ENCODE results near the gene LRP1B. TPM values are rescaled to one million over a fixed set of nuclear protein-coding genes. Genes with fewer than 3 reads are reported as not detected.

LRP1B gene
- polyA plus RNA-seq, 1 donor: 1.0 TPM

DNA sequence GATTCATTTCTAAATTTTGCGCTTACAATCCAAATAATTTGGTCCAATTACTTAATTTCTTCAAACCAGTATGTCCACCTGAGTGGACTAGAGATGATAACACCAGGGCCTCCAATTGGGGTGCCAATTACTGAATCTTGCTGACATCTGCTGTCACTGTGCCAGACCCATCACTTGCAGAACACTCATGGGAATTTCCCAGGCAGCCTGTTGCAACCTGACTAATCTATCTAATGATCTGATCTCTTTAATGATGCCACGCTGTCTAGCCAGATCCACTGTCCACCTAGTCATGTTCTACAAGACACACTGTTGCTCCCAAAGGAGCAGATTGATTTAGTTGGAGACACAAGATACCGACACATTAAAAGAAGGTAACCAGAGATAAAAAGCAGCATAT, 11.8 kb upstream of the LRP1B start:
- 83% methylated on average over 1 of the region's 3 CpGs for WGBS (ENCODE audit: insufficient coverage, low lambda C conversion rate)
- H3K4me1 ChIP-seq (ENCODE audit: control insufficient read depth, insufficient read depth, low read length): no peaks in the 10 kb centered on the region
- no peak for DNase-seq
- H3K27me3 ChIP-seq (ENCODE audit: control insufficient read depth, insufficient read depth, low read length): no peaks in the 10 kb centered on the region
- no peaks in the 10 kb centered on the region for H3K9me3 ChIP-seq (ENCODE audit: control insufficient read depth, low read depth, low read length)
- H3K4me3 ChIP-seq (ENCODE audit: low read length): no peak overlapping the region
- no peak overlapping the region for H3K27ac ChIP-seq (ENCODE audit: low read length)
- H3K36me3 ChIP-seq (ENCODE audit: control insufficient read depth, insufficient read depth, low read length): no peaks in the 10 kb centered on the region

DNA sequence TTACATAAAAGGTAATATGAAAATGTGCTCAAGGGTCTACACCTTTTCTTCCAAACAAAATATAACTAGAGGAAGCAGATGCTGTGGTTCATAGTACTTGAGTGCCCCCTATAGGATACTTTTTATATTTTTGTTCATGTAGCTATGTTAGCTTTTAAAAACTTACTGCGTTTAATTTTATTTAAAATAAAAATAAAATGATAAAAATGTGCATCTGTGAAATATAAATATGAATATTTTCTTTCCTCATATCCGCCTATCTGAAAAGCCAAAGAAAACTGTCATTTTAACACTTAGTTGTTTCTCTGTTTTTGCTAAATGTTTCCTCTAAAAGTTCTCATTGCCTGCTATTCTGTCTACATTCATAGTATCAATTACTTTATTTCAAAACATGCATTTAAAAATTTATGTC, 9.6 kb upstream of the LRP1B start:
- Histone ChIP-seq H3K27ac (ENCODE audit: low read length) (no peak overlapping the region), H3K9me3 (ENCODE audit: control insufficient read depth, low read depth, low read length) (no peaks in the 10 kb centered on the region), H3K4me3 (ENCODE audit: low read length) (no peak overlapping the region), H3K4me1 (ENCODE audit: control insufficient read depth, insufficient read depth, low read length) (no peaks in the 10 kb centered on the region), H3K27me3 (ENCODE audit: control insufficient read depth, insufficient read depth, low read length) (no peaks in the 10 kb centered on the region), H3K36me3 (ENCODE audit: control insufficient read depth, insufficient read depth, low read length) (no peaks in the 10 kb centered on the region)
- DNase-seq: peak in 1 of 2 donors; percentile 4
- 14% methylated on average over 2 of the region's 2 CpGs for WGBS (ENCODE audit: insufficient coverage, low lambda C conversion rate)

DNA sequence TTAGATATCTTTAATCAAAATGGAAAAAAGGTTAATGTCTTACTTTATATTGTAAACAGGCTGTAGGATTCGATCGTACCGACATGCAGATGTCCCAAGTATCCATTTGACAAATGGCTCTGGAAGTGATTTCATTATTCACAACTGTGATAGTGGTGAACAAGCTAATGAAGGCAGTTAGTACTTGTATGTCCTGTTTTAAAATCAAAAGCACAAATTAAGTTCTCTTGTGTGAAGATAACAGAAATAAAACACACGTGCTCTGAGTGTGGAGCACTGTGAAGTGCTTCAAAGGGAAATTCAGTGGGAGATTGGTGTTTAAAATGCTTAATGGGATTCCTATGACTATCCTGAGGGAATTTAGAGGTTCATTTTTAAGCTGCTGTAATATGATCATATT, 8.6 kb upstream of the LRP1B start:
- H3K4me1 ChIP-seq (ENCODE audit: control insufficient read depth, insufficient read depth, low read length): no peaks in the 10 kb centered on the region
- no peak overlapping the region for H3K27ac ChIP-seq (ENCODE audit: low read length)

DNA sequence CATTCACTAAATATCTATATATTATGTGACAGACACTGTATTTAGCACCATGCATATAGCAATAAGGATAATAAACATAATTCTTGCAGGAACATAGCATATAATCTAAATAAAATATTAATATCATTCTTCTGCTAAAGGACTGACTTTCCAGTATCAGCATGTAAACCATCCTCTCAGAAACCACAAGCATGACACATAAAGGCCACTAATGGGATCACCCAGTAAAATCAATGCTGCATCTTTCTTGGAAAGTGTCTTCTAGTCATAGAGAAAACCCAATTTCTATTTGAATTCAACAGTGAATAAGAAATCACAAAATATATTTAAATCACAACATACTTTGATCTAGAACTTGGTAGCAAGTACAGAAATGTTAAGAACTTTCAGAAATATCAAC, 5.8 kb upstream of the LRP1B start:
- Histone ChIP-seq H3K4me3 (ENCODE audit: low read length) (no peak overlapping the region), H3K27me3 (ENCODE audit: control insufficient read depth, insufficient read depth, low read length) (peaks cover 8% of the 10 kb centered on the region), H3K27ac (ENCODE audit: low read length) (no peak overlapping the region), H3K36me3 (ENCODE audit: control insufficient read depth, insufficient read depth, low read length) (no peaks in the 10 kb centered on the region), H3K9me3 (ENCODE audit: control insufficient read depth, low read depth, low read length) (no peaks in the 10 kb centered on the region), H3K4me1 (ENCODE audit: control insufficient read depth, insufficient read depth, low read length) (no peaks in the 10 kb centered on the region)
- no peak for DNase-seq

More for the DNA sequence above, 8.6 kb upstream of the LRP1B start:
- no peak overlapping the region for H3K4me3 ChIP-seq (ENCODE audit: low read length)
- DNase-seq: no peak
- H3K27me3 ChIP-seq (ENCODE audit: control insufficient read depth, insufficient read depth, low read length): peaks cover 3% of the 10 kb centered on the region
- 66% methylated on average over 4 of the region's 4 CpGs for WGBS (ENCODE audit: insufficient coverage, low lambda C conversion rate)
- no peaks in the 10 kb centered on the region for H3K36me3 ChIP-seq (ENCODE audit: control insufficient read depth, insufficient read depth, low read length)
- no peaks in the 10 kb centered on the region for H3K9me3 ChIP-seq (ENCODE audit: control insufficient read depth, low read depth, low read length)

DNA sequence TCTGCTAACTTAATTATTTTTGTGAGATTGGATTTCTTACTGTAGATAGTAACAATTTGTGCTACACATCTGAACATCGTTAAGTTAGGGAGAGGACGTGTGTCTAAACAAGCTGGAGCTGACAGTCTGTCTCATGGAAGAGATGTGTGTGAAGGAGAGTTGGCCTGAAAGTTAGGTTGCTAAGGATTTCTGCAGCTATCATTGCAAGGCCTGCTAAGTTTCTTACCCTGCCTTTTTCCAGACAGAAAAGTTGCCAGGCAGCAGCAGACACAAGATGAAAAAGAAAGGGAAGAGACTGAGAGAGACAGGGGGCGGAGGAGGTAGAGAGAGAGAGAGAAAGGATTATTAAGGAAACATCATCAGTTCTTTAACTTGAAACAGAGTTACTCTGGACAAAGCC, 4.1 kb upstream of the LRP1B start:
- DNase-seq: no peak
- Histone ChIP-seq H3K9me3 (ENCODE audit: control insufficient read depth, low read depth, low read length) (no peaks in the 10 kb centered on the region), H3K36me3 (ENCODE audit: control insufficient read depth, insufficient read depth, low read length) (no peaks in the 10 kb centered on the region), H3K4me3 (ENCODE audit: low read length) (no peak overlapping the region), H3K4me1 (ENCODE audit: control insufficient read depth, insufficient read depth, low read length) (peaks cover 4% of the 10 kb centered on the region), H3K27me3 (ENCODE audit: control insufficient read depth, insufficient read depth, low read length) (peaks cover 20% of the 10 kb centered on the region), H3K27ac (ENCODE audit: low read length) (no peak overlapping the region)
- 77% methylated on average over 3 of the region's 3 CpGs for WGBS (ENCODE audit: insufficient coverage, low lambda C conversion rate)

DNA sequence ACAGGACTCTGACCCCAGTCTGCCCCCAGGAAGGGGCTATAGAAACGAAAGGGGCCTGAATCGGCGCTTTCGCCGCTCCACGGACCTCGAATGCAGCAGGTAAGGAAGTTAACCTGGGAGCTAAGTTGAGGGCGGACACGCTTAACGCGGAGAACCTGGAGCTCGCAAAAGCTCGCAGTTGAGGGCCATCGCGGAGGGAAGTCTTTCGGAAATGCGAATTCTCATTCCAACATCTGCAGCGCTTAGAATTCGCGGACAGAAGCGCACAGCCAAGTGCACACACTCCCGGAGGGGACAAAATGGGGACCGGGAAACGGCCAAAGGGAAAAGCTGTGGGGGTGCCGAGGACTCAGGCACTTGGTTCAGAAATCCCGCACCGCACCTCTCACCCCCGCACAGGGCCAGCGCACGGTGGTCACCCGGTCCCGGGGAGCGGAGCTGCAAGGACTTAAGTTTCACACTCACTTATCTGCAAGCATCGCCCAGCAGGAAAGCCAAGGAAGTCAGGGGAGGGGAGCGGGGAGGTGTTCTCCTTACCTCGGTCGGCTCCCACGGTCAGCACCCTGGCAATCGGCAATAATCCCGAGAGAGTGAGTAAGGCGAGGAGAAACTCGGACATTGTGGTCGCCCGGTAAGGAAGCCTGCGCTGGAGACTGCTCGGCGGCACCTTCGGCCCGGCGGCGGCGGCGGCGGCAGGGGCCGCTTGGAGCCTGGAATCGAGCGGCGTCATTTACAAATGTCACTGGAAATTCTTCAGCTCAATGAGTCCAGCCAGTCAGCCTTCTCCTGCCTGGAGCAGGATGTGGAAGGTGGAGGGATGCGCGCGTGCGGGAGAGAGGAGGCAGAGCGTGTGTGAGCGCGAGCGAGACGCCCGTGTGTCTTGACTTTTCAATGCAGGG, 456 bp downstream of the LRP1B start:
- WGBS (ENCODE audit: insufficient coverage, low lambda C conversion rate): no CpG with 5 or more reads among the region's 68 CpGs
- H3K36me3 ChIP-seq (ENCODE audit: control insufficient read depth, insufficient read depth, low read length): no peaks in the 10 kb centered on the region
- H3K9me3 ChIP-seq (ENCODE audit: control insufficient read depth, low read depth, low read length): no peaks in the 10 kb centered on the region
- H3K27ac ChIP-seq (ENCODE audit: low read length): no peak overlapping the region
- peaks cover 32% of the 10 kb centered on the region for H3K27me3 ChIP-seq (ENCODE audit: control insufficient read depth, insufficient read depth, low read length)
- H3K4me1 ChIP-seq (ENCODE audit: control insufficient read depth, insufficient read depth, low read length): peaks cover 6% of the 10 kb centered on the region
- peak; percentile 26 to 67 for DNase-seq
- peak overlapping the region; percentile 36 for H3K4me3 ChIP-seq (ENCODE audit: low read length)

DNA sequence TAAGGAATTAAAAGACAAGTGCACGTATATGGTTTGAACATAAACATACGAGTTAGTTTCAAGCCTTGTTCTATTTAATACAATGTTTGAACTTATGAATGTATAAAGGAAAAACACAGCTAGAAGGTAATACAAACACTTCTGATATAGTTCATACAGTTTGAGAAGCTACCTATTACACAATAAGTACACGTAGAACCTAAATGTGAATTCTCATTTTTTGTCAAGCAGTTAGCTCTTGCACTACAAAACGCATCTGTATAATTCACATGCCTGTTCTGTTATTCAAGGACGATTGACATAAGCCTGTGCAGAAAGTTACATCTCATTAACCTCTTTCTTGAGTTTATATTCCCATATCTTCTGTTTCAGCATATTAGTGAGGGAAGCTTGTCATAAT, 2.7 kb downstream of the LRP1B start:
- Histone ChIP-seq H3K36me3 (ENCODE audit: control insufficient read depth, insufficient read depth, low read length) (no peaks in the 10 kb centered on the region), H3K27ac (ENCODE audit: low read length) (no peak overlapping the region), H3K27me3 (ENCODE audit: control insufficient read depth, insufficient read depth, low read length) (peaks cover 29% of the 10 kb centered on the region), H3K4me1 (ENCODE audit: control insufficient read depth, insufficient read depth, low read length) (peaks cover 6% of the 10 kb centered on the region), H3K9me3 (ENCODE audit: control insufficient read depth, low read depth, low read length) (no peaks in the 10 kb centered on the region), H3K4me3 (ENCODE audit: low read length) (no peak overlapping the region)
- no peak for DNase-seq
- 90% methylated on average over 3 of the region's 5 CpGs for WGBS (ENCODE audit: insufficient coverage, low lambda C conversion rate)

DNA sequence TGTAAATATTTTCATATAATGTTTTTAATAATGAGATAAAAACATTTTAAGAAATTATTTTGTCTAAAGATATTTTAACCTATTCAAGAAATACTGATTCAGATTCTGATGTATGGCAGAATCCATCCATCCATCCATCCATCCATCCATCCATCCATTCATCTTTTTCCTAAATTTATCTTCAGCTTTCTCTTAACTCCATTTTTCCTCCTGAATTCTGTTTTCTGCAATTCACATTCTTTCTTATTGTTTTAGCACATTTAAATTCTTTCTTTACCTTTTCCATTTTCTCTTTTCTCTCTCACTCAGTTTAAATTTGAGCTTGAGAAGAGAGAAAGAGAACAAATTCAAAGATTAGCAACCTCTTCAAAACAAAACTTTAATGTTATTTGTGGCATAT, 3.6 kb downstream of the LRP1B start:
- H3K36me3 ChIP-seq (ENCODE audit: control insufficient read depth, insufficient read depth, low read length): no peaks in the 10 kb centered on the region
- H3K9me3 ChIP-seq (ENCODE audit: control insufficient read depth, low read depth, low read length): no peaks in the 10 kb centered on the region
- no peak overlapping the region for H3K4me3 ChIP-seq (ENCODE audit: low read length)
- no peak for DNase-seq
- peaks cover 6% of the 10 kb centered on the region for H3K4me1 ChIP-seq (ENCODE audit: control insufficient read depth, insufficient read depth, low read length)
- no peak overlapping the region for H3K27ac ChIP-seq (ENCODE audit: low read length)
- H3K27me3 ChIP-seq (ENCODE audit: control insufficient read depth, insufficient read depth, low read length): peaks cover 24% of the 10 kb centered on the region

DNA sequence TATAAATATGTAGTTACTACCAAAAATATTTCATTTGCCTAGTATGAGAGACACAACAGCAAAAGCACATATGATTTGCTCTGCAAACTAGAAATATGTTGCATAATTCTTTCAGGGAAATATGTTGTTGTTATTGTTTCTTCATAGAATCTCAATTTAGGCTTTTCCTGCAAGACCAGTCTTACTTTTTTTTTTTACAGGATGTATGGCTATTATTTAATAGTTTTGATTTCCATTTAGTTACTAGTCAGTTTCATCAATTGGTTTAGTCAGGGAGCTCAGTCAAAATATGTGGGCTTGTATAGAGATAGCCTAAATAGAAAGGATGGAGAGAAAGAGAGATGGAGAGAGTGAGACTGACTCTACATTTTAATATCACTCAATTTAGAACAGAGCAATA, 6.1 kb downstream of the LRP1B start:
- no peak for DNase-seq
- H3K9me3 ChIP-seq (ENCODE audit: control insufficient read depth, low read depth, low read length): no peaks in the 10 kb centered on the region
- H3K4me1 ChIP-seq (ENCODE audit: control insufficient read depth, insufficient read depth, low read length): no peaks in the 10 kb centered on the region
- no peak overlapping the region for H3K27ac ChIP-seq (ENCODE audit: low read length)
- no peaks in the 10 kb centered on the region for H3K36me3 ChIP-seq (ENCODE audit: control insufficient read depth, insufficient read depth, low read length)
- peaks cover 10% of the 10 kb centered on the region for H3K27me3 ChIP-seq (ENCODE audit: control insufficient read depth, insufficient read depth, low read length)
- no peak overlapping the region for H3K4me3 ChIP-seq (ENCODE audit: low read length)

DNA sequence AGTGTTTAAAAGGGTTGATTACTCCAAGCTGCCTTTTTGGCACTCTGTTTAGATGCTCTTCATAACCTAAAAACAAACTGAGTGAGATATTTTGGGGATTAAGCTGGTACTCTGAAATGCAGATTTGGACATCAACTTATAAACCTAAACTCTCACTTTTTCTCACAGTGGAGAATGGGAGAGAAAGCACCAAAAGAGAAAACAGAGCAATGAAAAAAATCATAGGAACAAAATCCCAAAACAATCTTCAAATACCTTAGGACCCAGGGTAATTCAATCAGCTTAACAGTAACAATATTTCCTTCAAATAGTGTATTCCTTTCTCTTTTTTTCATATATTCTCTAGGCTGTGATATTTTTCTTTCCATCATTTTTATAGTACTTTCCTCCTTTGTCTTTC, 11.5 kb downstream of the LRP1B start:
- Histone ChIP-seq H3K4me3 (ENCODE audit: low read length) (no peak overlapping the region), H3K27ac (ENCODE audit: low read length) (no peak overlapping the region), H3K4me1 (ENCODE audit: control insufficient read depth, insufficient read depth, low read length) (no peaks in the 10 kb centered on the region), H3K27me3 (ENCODE audit: control insufficient read depth, insufficient read depth, low read length) (no peaks in the 10 kb centered on the region), H3K9me3 (ENCODE audit: control insufficient read depth, low read depth, low read length) (no peaks in the 10 kb centered on the region), H3K36me3 (ENCODE audit: control insufficient read depth, insufficient read depth, low read length) (no peaks in the 10 kb centered on the region)
- no peak for DNase-seq

DNA sequence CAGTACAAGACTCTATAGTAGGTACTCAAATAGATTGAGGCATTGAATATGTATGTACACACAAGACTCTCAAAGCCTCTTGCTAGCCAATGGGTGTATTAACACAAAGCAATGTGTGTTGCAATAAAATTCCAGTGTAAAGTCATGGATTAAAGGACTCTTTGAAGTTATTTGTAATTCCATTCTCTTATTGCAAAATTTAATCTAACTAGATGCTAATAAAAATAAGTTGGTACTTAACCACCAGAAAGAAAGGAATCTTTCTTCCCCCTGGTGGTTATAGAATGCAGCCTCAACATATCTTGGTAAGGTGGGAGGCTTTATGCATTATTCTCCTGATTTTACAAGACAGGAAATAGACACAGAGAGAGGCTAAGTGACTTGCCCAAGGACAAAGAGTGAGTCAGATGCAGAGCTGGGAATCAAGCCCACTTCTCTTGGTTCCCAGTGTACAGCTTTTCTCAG, 18.0 kb downstream of the LRP1B start:
- H3K36me3 ChIP-seq (ENCODE audit: control insufficient read depth, insufficient read depth, low read length): no peaks in the 10 kb centered on the region
- H3K4me3 ChIP-seq (ENCODE audit: low read length): no peak overlapping the region
- no peaks in the 10 kb centered on the region for H3K4me1 ChIP-seq (ENCODE audit: control insufficient read depth, insufficient read depth, low read length)
- no peaks in the 10 kb centered on the region for H3K27me3 ChIP-seq (ENCODE audit: control insufficient read depth, insufficient read depth, low read length)
- H3K27ac ChIP-seq (ENCODE audit: low read length): no peak overlapping the region
- H3K9me3 ChIP-seq (ENCODE audit: control insufficient read depth, low read depth, low read length): no peaks in the 10 kb centered on the region
- no peak for DNase-seq

All from large intestine (tissue), 3 donors.